Retinal pigment epithelial cell (primary cell): ENCODE measurements around the gene LRCH4.

Source experiments
- DNase-seq: peaks from one replicate; pipeline ENCODE4 v3.0.0-alpha.2; 2010; ENCODE audit warnings: low read depth
- H3K4me3 ChIP-seq: 2 replicates; pipeline ENCODE4 v1.5.1; 2011; ENCODE audit warnings: mild to moderate bottlenecking, low read length, control low read depth, moderate library complexity
- TF ChIP-seq, protein P1 (sequence below): conservative IDR thresholded peaks from 2 replicates; pipeline ENCODE4 v1.5.1; 2011; ENCODE audit warnings: low read depth, low read length, control low read depth, inconsistent platforms

The LRCH4 gene

DNA sequence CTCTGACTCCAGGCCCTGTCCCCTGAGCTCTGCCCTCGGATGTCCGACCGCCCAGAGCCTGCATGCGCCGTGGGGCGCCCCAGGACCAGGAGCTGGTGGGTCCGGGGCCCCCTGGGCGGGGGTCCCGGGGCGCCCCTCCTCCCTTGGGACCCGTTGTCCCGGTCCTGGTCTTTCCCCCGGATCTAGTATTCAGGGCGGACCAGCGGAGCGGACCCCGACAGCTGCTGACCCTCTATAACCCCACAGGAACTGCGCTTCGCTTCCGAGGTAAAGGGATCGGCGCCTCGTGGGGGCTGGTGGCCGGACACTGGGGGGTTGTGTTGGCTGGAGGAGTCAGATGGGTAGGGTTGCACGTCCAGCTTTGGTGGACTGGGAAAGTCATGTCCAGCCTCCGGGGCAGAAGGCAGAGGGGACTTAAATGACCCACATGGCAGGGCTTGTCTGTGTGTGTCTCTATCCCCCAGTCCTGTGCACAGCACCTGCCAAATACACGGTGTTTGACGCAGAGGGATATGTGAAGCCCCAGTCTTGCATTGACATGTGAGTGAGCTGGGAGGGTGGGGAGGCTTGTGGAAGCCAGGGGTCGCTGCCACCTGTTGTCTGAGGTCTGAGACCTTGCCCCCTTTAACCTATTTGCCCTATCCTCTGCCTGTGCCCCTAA lies 26.9 kb upstream of the LRCH4 start:
- H3K4me3 ChIP-seq, result peak overlapping the region; percentile 81
- DNase-seq, result no peak
- TF ChIP-seq, protein P1, sequence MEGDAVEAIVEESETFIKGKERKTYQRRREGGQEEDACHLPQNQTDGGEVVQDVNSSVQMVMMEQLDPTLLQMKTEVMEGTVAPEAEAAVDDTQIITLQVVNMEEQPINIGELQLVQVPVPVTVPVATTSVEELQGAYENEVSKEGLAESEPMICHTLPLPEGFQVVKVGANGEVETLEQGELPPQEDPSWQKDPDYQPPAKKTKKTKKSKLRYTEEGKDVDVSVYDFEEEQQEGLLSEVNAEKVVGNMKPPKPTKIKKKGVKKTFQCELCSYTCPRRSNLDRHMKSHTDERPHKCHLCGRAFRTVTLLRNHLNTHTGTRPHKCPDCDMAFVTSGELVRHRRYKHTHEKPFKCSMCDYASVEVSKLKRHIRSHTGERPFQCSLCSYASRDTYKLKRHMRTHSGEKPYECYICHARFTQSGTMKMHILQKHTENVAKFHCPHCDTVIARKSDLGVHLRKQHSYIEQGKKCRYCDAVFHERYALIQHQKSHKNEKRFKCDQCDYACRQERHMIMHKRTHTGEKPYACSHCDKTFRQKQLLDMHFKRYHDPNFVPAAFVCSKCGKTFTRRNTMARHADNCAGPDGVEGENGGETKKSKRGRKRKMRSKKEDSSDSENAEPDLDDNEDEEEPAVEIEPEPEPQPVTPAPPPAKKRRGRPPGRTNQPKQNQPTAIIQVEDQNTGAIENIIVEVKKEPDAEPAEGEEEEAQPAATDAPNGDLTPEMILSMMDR, result peak; percentile 44

DNA sequence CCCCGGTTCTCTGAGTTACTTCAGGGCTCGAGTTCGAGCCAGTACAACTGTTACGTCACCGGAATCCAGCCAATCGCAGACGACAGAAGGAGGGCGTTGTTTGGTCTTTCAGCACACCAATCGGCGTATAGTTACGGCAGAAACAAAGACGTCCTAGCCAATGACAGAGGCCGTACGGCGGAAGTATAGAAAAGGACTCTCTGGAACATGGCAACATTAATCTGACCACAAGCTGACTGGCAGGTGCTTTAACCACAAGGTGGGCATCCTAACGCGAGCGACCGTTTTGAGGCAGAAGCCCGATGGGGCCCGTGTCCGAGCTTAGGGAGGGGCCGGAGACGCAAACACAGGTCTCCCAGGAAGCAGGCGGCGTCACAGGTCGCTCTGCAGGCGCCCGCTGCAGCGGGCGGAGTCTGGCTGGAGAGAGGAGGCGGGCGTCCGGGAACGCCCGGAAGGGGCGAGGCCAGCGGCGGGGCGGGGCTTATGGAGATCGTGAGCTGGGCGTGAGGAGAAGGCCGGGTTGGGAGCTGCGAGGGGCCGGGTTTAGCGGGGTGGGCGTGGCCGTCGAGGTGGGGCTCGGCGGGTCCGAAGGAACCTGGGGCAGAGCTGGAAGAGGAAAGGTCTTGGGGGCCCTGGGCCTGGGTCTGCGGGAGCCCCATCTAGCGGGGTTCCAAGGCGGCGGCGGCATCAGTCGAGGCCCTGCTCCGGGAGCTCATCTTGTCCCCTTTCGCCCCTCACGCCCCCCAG lies 26.2 kb upstream of the LRCH4 start, which contains the start of gene MOSPD3:
MOSPD3 (plus strand) TSS at position 558 of the 747 bp plus-strand sequence. CDS start 252 bp downstream, outside the sequence.
- DNase-seq, result peak; percentile 99
- TF ChIP-seq, protein P1, result no peak
- peak within 1 kb of the TSS; percentile 81 for H3K4me3 ChIP-seq

DNA sequence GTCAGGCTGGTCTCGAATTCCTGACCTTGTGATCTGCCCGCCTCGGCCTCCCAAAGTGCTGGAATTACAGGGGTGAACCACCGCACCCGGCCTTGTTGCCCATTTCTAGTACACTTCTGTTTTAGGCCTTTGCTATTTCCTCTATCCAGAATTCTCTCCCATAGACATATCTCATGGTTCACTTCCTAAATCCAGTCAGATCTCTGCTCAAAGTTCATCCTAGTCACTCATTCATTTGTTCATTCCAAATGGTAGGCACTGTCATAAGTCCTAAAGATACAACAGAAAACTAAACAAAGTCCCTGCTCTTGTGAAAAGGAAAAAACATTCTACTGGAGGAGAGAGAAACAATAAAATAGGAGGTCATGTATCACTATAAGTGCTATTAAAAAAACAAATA lies 24.0 kb upstream of the LRCH4 start:
- DNase-seq, result no peak
- TF ChIP-seq, protein P1, result no peak
- H3K4me3 ChIP-seq, result no peak overlapping the region

DNA sequence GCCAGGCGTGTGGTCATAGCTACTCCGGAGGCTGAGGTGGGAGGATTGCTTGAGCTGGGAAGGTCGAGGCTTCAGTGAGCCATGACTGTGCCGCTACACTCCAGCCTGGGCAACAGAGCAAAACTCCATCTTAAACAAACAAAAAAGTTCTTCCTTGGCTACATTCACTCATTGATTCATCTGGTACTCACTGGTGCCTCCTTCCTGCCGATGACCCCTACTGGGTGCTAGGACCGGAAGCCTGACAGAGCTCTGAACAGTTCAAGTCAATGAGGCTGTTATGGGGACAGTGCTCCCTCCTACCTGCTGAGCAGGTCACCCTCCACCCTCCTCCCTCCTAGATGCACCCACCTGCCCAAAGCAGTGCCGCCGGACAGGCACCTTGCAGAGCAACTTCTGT lies 21.2 kb upstream of the LRCH4 start:
- no peak overlapping the region for H3K4me3 ChIP-seq
- TF ChIP-seq, protein P1, result no peak
- DNase-seq, result no peak

DNA sequence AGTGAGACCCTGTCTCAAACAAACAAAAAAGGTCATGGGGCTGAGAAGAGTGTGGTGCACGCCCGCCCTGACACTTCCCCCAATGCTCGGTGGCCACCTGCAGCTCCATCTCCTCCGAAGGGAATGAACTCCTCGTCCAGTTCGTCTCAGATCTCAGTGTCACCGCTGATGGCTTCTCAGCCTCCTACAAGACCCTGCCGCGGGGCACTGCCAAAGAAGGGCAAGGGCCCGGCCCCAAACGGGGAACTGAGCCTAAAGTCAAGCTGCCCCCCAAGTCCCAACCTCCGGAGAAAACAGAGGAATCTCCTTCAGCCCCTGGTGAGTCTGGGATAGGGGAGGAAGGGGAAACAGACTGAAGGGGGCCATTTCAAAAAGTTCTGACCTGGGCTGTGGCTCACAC lies 20.4 kb upstream of the LRCH4 start:
- TF ChIP-seq, protein P1, result no peak
- no peak overlapping the region for H3K4me3 ChIP-seq
- DNase-seq, result no peak

DNA sequence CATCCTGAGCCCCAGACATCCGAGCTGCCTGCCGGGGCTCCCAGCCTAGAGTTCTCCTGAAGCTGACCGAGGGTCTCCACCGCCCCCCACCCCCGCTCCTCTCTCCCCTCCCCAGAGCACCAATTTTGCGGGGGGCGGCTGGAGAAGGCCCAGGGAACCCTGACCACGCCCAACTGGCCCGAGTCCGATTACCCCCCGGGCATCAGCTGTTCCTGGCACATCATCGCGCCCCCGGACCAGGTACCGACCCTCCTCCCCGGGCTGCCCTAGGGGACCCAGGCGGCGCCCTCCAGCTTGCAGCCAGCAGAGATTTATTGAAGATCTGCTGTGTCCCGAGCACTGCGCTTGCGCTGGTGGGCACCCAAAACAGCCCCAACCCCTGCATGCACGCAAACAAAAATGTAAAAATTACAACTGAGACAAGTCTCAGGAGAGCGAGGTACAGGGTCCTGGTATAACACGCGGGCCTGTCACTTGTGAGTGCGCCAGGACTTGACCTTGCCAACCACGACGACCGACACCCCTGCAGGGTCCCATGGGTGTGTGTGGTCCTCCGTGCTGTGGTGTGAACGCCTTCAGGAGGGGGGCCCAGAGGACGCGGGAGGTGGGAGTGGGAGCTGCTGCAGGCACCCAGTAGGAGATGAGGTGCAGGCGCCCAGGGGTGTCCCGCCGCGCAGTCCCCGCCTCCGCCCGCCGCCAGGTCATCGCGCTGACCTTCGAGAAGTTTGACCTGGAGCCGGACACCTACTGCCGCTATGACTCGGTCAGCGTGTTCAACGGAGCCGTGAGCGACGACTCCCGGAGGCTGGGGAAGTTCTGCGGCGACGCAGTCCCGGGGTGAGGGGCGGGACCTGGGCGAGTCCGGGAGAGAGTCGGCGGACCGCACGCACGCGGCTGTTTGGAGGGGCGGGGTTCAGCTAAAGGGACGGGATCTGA lies 19.3 kb upstream of the LRCH4 start:
- peak overlapping the region; percentile 62 for H3K4me3 ChIP-seq
- TF ChIP-seq, protein P1, result no peak
- DNase-seq, result no peak
